ENCODE data around the gene CYB5R3.

CYB5R3 gene

DNA sequence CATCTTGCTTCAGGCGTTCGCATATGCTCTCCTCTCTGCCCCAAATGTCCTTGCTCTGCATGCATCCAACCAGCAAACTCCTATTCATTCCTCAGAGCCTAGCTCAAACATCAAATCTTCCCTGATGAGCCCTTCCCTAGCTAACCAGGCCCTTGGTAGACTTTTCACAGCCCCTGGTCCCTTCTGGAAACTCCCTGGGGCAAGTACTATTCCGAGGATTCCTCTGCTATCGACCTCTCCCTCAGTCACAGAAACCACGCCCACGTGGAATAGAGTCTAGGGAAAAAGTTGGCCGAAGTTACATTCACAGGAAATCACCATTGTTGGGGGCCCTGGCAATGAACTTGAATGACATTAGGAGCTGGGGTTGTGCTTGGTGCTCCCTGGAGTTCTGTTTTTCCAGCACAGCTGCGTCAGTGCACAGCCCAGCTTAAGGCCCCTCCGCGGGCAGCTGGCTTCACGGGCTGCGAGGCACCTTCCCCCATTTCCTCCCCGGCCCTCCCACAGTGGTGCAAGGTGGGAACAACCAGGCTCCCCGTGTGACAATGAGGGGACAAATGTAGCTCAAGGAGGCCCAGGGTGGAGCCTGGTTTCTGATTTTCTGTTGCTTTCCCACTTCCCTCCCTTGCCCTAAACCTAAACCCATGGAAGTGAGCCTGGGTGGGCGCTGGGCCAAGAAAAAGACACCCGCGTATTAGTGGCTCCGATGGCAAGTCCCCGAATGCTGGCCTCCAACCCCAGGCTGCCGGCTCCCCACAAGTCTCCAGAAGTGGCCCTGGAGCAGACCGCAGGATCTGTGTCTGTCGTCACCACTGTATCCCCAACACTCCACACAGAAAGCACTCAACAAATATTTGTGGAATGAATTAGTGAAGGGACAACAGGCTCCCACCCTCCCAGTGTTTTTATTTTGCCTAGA lies 4.5 kb downstream of the CYB5R3 start:
- Mint-ChIP-seq H3K27ac (no peak overlapping the region), H3K9me3 (no peaks in the 10 kb centered on the region), H3K4me3 (no peak overlapping the region), H3K4me1 (ENCODE audit: low read depth) (peaks cover 12% of the 10 kb centered on the region), H3K36me3 (ENCODE audit: low read depth) (peaks cover 4% of the 10 kb centered on the region), H3K27me3 (ENCODE audit: low read depth) (no peaks in the 10 kb centered on the region)
- DNase-seq (ENCODE audit: low spot score): no peak

DNA sequence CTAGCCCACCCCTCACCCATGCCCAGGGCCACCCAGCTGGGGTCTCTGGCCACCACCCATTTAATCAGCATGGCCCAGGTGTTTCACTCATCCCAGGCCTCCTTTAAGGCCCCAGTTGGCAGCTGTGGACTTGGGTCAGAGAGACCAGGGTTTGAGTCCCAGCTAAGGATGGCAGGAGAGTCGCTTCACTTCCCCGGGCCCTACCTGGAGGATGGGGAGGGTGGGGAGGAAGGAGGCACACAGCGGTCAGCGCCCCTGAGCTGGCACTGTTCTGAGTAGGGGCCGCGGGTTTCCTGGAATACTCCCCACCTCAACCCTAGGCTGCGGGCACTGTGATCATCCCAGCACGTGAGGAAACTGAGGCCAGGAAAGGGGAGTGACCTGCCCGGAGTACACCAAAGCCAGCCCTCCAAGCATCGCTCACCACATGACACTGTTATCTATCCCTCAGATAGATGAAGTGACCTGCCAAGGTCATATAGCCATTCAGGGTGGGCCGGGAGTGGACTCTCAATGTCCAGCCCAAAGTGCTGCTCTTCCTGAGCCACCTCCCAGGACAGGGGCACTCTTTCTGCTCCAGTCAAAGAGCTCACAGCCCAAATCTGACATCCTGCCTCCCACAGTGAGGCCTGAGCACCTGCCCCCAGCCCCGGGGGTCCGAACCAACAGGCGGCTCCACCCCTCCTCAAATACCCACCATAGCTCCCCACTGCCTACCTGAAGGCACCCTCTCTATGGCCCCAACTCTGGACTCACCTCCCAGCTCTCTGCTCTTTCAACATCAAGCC lies 5.4 kb downstream of the CYB5R3 start:
- no peak for DNase-seq (ENCODE audit: low spot score)
- H3K27me3 Mint-ChIP-seq (ENCODE audit: low read depth): no peaks in the 10 kb centered on the region
- peaks cover 12% of the 10 kb centered on the region for H3K4me1 Mint-ChIP-seq (ENCODE audit: low read depth)
- no peak overlapping the region for H3K4me3 Mint-ChIP-seq
- H3K36me3 Mint-ChIP-seq (ENCODE audit: low read depth): peaks cover 4% of the 10 kb centered on the region
- no peaks in the 10 kb centered on the region for H3K9me3 Mint-ChIP-seq
- no peak overlapping the region for H3K27ac Mint-ChIP-seq

GRCh38 chr22:42642806-42643633 lies 6.2 kb downstream of the CYB5R3 start:
- no peak for DNase-seq (ENCODE audit: low spot score)
- Mint-ChIP-seq H3K27me3 (ENCODE audit: low read depth) (no peaks in the 10 kb centered on the region), H3K27ac (no peak overlapping the region), H3K4me1 (ENCODE audit: low read depth) (peaks cover 11% of the 10 kb centered on the region), H3K36me3 (ENCODE audit: low read depth) (peaks cover 2% of the 10 kb centered on the region), H3K4me3 (no peak overlapping the region), H3K9me3 (no peaks in the 10 kb centered on the region)

DNA sequence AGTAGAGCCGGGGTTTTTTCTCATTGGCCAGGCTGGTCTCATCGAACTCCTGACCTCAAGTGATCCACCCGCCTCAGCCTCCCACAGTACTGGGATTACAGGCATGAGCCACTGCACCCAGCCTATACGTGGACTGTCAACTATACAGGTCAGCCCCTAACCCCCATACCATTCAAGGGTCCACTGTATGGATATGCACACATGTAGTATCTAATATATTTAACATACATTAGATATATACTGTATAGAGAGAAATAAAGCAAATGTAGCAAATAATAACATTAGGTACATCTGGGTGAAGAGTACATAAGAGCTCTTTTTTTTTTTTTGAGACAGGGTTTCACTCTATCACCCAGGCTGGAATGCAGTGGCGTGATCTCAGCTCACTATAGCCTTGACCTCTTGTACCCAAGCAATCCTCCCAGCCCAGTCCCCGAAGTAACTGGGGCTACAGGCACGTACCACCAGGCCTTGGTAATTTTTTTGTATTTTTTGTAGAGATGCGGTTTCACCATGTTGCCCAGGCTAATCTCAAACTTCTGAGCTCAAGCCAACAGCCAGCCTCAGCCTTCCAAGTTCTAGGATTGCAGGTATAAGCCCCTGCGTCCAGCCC lies 7.3 kb downstream of the CYB5R3 start:
- H3K27me3 Mint-ChIP-seq (ENCODE audit: low read depth): no peaks in the 10 kb centered on the region
- H3K9me3 Mint-ChIP-seq: no peaks in the 10 kb centered on the region
- DNase-seq (ENCODE audit: low spot score): no peak
- H3K4me1 Mint-ChIP-seq (ENCODE audit: low read depth): peaks cover 6% of the 10 kb centered on the region
- no peak overlapping the region for H3K4me3 Mint-ChIP-seq
- peaks cover 1% of the 10 kb centered on the region for H3K36me3 Mint-ChIP-seq (ENCODE audit: low read depth)
- no peak overlapping the region for H3K27ac Mint-ChIP-seq

DNA sequence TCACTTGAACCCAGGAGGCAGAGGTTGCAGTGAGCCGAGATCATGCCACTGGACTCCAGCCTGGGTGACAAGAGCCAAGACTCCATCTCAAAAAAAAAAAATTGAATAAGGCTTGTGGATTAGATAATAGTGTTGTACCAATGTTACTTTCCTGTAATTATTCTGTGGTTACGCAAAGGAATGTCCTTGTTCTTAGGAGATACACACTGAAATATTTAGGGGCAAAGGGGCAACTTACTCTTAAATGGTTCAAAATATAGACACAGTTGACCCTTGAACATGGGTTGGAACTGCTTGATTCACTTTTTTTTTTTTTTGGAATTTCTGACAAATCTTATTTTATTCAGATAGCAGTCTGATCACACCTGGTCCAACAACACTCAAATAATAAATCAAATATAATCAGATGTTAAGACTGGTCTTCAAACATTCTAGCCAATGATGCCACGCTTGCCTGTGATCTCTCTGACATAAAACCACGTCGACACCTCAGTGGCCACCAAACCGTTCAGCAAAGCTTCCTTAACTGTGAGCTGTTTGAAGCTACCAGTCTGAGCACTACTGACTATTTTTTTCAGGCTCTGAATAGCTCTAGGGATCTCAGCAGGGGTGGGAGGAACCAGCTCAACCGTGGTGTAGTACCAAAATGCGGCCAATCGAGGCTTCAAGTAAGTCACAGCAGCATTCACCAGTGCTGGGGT lies 9.5 kb downstream of the CYB5R3 start:
- H3K27ac Mint-ChIP-seq: no peak overlapping the region

DNA sequence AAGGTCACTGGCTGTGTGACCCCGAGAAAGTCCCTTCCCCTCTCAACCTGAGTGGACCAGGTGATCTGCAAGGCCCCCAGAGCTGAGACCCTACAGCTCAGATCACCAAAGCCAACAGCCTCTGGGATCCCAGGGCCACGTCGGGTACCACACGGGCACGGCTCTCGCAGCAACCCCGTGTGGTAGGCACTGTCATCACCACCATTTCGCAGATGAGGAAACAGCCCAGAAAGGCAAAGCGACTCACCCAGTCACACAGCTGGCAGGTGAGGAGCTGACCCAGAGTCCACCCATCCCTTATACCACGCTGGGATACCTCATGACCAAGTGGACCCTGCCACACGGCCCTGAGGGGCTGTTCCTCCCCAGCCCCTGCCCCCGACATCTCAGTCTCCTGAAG lies 11.6 kb downstream of the CYB5R3 start:
- no peaks in the 10 kb centered on the region for H3K9me3 Mint-ChIP-seq

More for the DNA sequence above, 9.5 kb downstream of the CYB5R3 start:
- no peak overlapping the region for H3K4me3 Mint-ChIP-seq
- H3K9me3 Mint-ChIP-seq: no peaks in the 10 kb centered on the region
- no peak for DNase-seq (ENCODE audit: low spot score)
- H3K36me3 Mint-ChIP-seq (ENCODE audit: low read depth): peaks cover 4% of the 10 kb centered on the region
- H3K4me1 Mint-ChIP-seq (ENCODE audit: low read depth): peaks cover 4% of the 10 kb centered on the region
- no peaks in the 10 kb centered on the region for H3K27me3 Mint-ChIP-seq (ENCODE audit: low read depth)

GRCh38 chr22:42636506-42636905 lies 12.7 kb downstream of the CYB5R3 start:
- Mint-ChIP-seq H3K36me3 (ENCODE audit: low read depth) (peaks cover 4% of the 10 kb centered on the region), H3K4me1 (ENCODE audit: low read depth) (no peaks in the 10 kb centered on the region), H3K9me3 (no peaks in the 10 kb centered on the region), H3K27me3 (ENCODE audit: low read depth) (no peaks in the 10 kb centered on the region), H3K4me3 (no peak overlapping the region), H3K27ac (no peak overlapping the region)
- no peak for DNase-seq (ENCODE audit: low spot score)

More for the DNA sequence above, 11.6 kb downstream of the CYB5R3 start:
- Mint-ChIP-seq H3K27me3 (ENCODE audit: low read depth) (no peaks in the 10 kb centered on the region), H3K4me3 (no peak overlapping the region), H3K27ac (no peak overlapping the region), H3K4me1 (ENCODE audit: low read depth) (no peaks in the 10 kb centered on the region), H3K36me3 (ENCODE audit: low read depth) (peaks cover 4% of the 10 kb centered on the region)
- DNase-seq (ENCODE audit: low spot score): no peak

- H3K27ac Mint-ChIP-seq: peak overlapping the region; percentile 41
- no peaks in the 10 kb centered on the region for H3K4me1 Mint-ChIP-seq (ENCODE audit: low read depth)
- no peak for DNase-seq (ENCODE audit: low spot score)
- H3K36me3 Mint-ChIP-seq (ENCODE audit: low read depth): peaks cover 4% of the 10 kb centered on the region
- H3K9me3 Mint-ChIP-seq: no peaks in the 10 kb centered on the region
- no peak overlapping the region for H3K4me3 Mint-ChIP-seq
- H3K27me3 Mint-ChIP-seq (ENCODE audit: low read depth): no peaks in the 10 kb centered on the region
These were observed 13.7 kb downstream of the CYB5R3 start for GRCh38 chr22:42635531-42635930.

- Mint-ChIP-seq H3K27ac (no peak overlapping the region), H3K9me3 (no peaks in the 10 kb centered on the region), H3K4me1 (ENCODE audit: low read depth) (no peaks in the 10 kb centered on the region), H3K36me3 (ENCODE audit: low read depth) (peaks cover 12% of the 10 kb centered on the region), H3K4me3 (no peak overlapping the region), H3K27me3 (ENCODE audit: low read depth) (no peaks in the 10 kb centered on the region)
- no peak for DNase-seq (ENCODE audit: low spot score)
These were observed 16.2 kb downstream of the CYB5R3 start for GRCh38 chr22:42633013-42633412.

DNA sequence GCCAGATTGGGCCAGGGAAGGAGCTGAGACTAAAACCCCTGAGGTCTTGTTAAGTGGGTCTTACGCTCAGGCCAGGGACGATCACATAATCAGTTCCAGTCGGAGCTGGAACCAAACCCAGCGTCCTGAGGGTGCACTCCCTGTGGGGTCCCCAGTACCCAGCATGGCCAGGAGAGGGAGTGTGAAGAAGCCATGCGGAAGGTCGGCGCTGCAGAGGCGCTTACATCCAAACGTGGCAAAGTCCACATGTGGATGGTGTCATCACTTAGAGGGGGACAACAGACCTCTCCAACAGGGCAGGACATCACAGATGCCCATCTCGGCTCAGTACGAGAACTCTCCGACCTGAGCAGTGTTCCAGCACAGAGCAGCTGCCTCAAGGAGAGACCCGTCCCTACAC lies 17.1 kb downstream of the CYB5R3 start:
- Mint-ChIP-seq H3K36me3 (ENCODE audit: low read depth) (peaks cover 12% of the 10 kb centered on the region), H3K27ac (no peak overlapping the region), H3K4me3 (no peak overlapping the region), H3K9me3 (no peaks in the 10 kb centered on the region), H3K27me3 (ENCODE audit: low read depth) (no peaks in the 10 kb centered on the region), H3K4me1 (ENCODE audit: low read depth) (no peaks in the 10 kb centered on the region)
- no peak for DNase-seq (ENCODE audit: low spot score)

- H3K36me3 Mint-ChIP-seq (ENCODE audit: low read depth): peaks cover 17% of the 10 kb centered on the region
These were observed 18.1 kb downstream of the CYB5R3 start for GRCh38 chr22:42630901-42631602.

GRCh38 chr22:42630211-42630610 lies 19.0 kb downstream of the CYB5R3 start:
- Mint-ChIP-seq H3K4me1 (ENCODE audit: low read depth) (no peaks in the 10 kb centered on the region), H3K9me3 (no peaks in the 10 kb centered on the region), H3K27ac (no peak overlapping the region), H3K27me3 (ENCODE audit: low read depth) (no peaks in the 10 kb centered on the region), H3K4me3 (no peak overlapping the region), H3K36me3 (ENCODE audit: low read depth) (peaks cover 14% of the 10 kb centered on the region)
- DNase-seq (ENCODE audit: low spot score): no peak

More at GRCh38 chr22:42630901-42631602, 18.1 kb downstream of the CYB5R3 start:
- no peaks in the 10 kb centered on the region for H3K27me3 Mint-ChIP-seq (ENCODE audit: low read depth)
- H3K9me3 Mint-ChIP-seq: no peaks in the 10 kb centered on the region
- DNase-seq (ENCODE audit: low spot score): no peak
- H3K27ac Mint-ChIP-seq: no peak overlapping the region
- H3K4me3 Mint-ChIP-seq: no peak overlapping the region
- H3K4me1 Mint-ChIP-seq (ENCODE audit: low read depth): no peaks in the 10 kb centered on the region

Measured in T-helper 2 cell treated with Interferon-gamma antibody and Interleukin-4, amounts not matched to agents 5 μg/mL and 100 μg/mL, for 36 hours (primary cell).